ENCODE data around the gene PRG3.

The PRG3 gene

GRCh38 chr11:57408771-57409170, 27.8 kb upstream of the PRG3 start:
- Histone ChIP-seq H3K4me2 (no peak overlapping the region), H3K36me3 (ENCODE audit: insufficient read depth) (no peaks in the 10 kb centered on the region), H3K9ac (no peak overlapping the region), H3K4me1 (ENCODE audit: low read depth, poor library complexity, severe bottlenecking) (no peaks in the 10 kb centered on the region), H2AFZ (ENCODE audit: low read depth) (no peak overlapping the region), H3K27me3 (ENCODE audit: insufficient read depth, low read depth) (no peaks in the 10 kb centered on the region), H3K4me3 (IDR thresholded peaks at IDR 0.05; ENCODE audit: insufficient read depth, low read depth, low read length) (no peak overlapping the region), H3K27ac (no peak overlapping the region), H3K79me2 (ENCODE audit: insufficient read depth, low read depth) (no peaks in the 10 kb centered on the region), H4K20me1 (ENCODE audit: insufficient read depth) (no peaks in the 10 kb centered on the region)
- no peak for TF ChIP-seq CTCF (conservative IDR thresholded peaks at IDR 0.05; ENCODE audit: low read depth, low read length)

GRCh38 chr11:57407941-57408475, 27.1 kb upstream of the PRG3 start:
- no peaks in the 10 kb centered on the region for H3K79me2 ChIP-seq (ENCODE audit: insufficient read depth, low read depth)
- H2AFZ ChIP-seq (ENCODE audit: low read depth), result no peak overlapping the region
- no peak overlapping the region for H3K27ac ChIP-seq
- no peaks in the 10 kb centered on the region for H3K27me3 ChIP-seq (ENCODE audit: insufficient read depth, low read depth)
- TF ChIP-seq CTCF (conservative IDR thresholded peaks at IDR 0.05; ENCODE audit: low read depth, low read length), result no peak
- H3K4me3 ChIP-seq (IDR thresholded peaks at IDR 0.05; ENCODE audit: insufficient read depth, low read depth, low read length), result no peak overlapping the region
- no peaks in the 10 kb centered on the region for H3K36me3 ChIP-seq (ENCODE audit: insufficient read depth)
- H3K4me2 ChIP-seq, result no peak overlapping the region
- no peak overlapping the region for H3K9ac ChIP-seq
- no peaks in the 10 kb centered on the region for H4K20me1 ChIP-seq (ENCODE audit: insufficient read depth)
- H3K4me1 ChIP-seq (ENCODE audit: low read depth, poor library complexity, severe bottlenecking), result no peaks in the 10 kb centered on the region

GRCh38 chr11:57407010-57407920, 26.3 kb upstream of the PRG3 start:
- no peaks in the 10 kb centered on the region for H3K79me2 ChIP-seq (ENCODE audit: insufficient read depth, low read depth)
- no peaks in the 10 kb centered on the region for H3K36me3 ChIP-seq (ENCODE audit: insufficient read depth)
- no peaks in the 10 kb centered on the region for H3K27me3 ChIP-seq (ENCODE audit: insufficient read depth, low read depth)
- H4K20me1 ChIP-seq (ENCODE audit: insufficient read depth), result no peaks in the 10 kb centered on the region
- H3K9ac ChIP-seq, result no peak overlapping the region
- H3K4me3 ChIP-seq (IDR thresholded peaks at IDR 0.05; ENCODE audit: insufficient read depth, low read depth, low read length), result no peak overlapping the region
- H2AFZ ChIP-seq (ENCODE audit: low read depth), result no peak overlapping the region
- H3K4me1 ChIP-seq (ENCODE audit: low read depth, poor library complexity, severe bottlenecking), result no peaks in the 10 kb centered on the region
- H3K27ac ChIP-seq, result no peak overlapping the region
- TF ChIP-seq CTCF (conservative IDR thresholded peaks at IDR 0.05; ENCODE audit: low read depth, low read length), result no peak
- no peak overlapping the region for H3K4me2 ChIP-seq

- Histone ChIP-seq H3K27ac (no peak overlapping the region), H3K36me3 (ENCODE audit: insufficient read depth) (no peaks in the 10 kb centered on the region), H4K20me1 (ENCODE audit: insufficient read depth) (no peaks in the 10 kb centered on the region), H3K4me2 (no peak overlapping the region), H2AFZ (ENCODE audit: low read depth) (no peak overlapping the region), H3K27me3 (ENCODE audit: insufficient read depth, low read depth) (no peaks in the 10 kb centered on the region), H3K79me2 (ENCODE audit: insufficient read depth, low read depth) (no peaks in the 10 kb centered on the region), H3K4me1 (ENCODE audit: low read depth, poor library complexity, severe bottlenecking) (no peaks in the 10 kb centered on the region), H3K4me3 (IDR thresholded peaks at IDR 0.05; ENCODE audit: insufficient read depth, low read depth, low read length) (no peak overlapping the region), H3K9ac (no peak overlapping the region)
- no peak for TF ChIP-seq CTCF (conservative IDR thresholded peaks at IDR 0.05; ENCODE audit: low read depth, low read length)
Measured at GRCh38 chr11:57406337-57406904, 25.5 kb upstream of the PRG3 start.
